SW 1271 (cell line): ENCODE data around the gene EIF4ENIF1.
"Not testable (repeated sequence)": the region's sequence is repeated elsewhere in the genome, so short reads cannot be mapped to it uniquely, and the experiment has no call there.

ENCODE experiments used
- DNase-seq, 2 experiments: peaks; one replicate each; lab custom pipeline; 2025; lab: John Stamatoyannopoulos, UW

EIF4ENIF1 gene

GRCh38 chr22:31445642-31446041 lies 44.0 kb downstream of the EIF4ENIF1 start:
- no peak for DNase-seq

GRCh38 chr22:31443516-31443915 lies 46.1 kb downstream of the EIF4ENIF1 start:
- DNase-seq: no peak

GRCh38 chr22:31442768-31443489 lies 46.7 kb downstream of the EIF4ENIF1 start:
- no peak for DNase-seq

- DNase-seq: no peak
Observed at GRCh38 chr22:31441652-31442051, 48.0 kb downstream of the EIF4ENIF1 start.

- no peak for DNase-seq
Observed at GRCh38 chr22:31440681-31441080, 49.0 kb downstream of the EIF4ENIF1 start.

GRCh38 chr22:31439808-31440207 lies 49.8 kb downstream of the EIF4ENIF1 start:
- no peak for DNase-seq

GRCh38 chr22:31436132-31436531 lies 53.5 kb downstream of the EIF4ENIF1 start:
- no peak for DNase-seq

- no peak for DNase-seq
Observed at GRCh38 chr22:31431950-31432349, 57.7 kb downstream of the EIF4ENIF1 start.

- DNase-seq: no peak
Observed at GRCh38 chr22:31425331-31426050, 64.2 kb downstream of the EIF4ENIF1 start.

GRCh38 chr22:31402350-31402749 lies 87.3 kb downstream of the EIF4ENIF1 start:
- not testable (repeated sequence) for DNase-seq

- DNase-seq: no peak
Observed at GRCh38 chr22:31400023-31400397, 89.6 kb downstream of the EIF4ENIF1 start.

GRCh38 chr22:31399211-31400022 lies 90.2 kb downstream of the EIF4ENIF1 start, which contains the start of gene DRG1:
TSS of gene DRG1 (plus strand) at chr22:31399604. CDS start at chr22:31399684, 80 bp downstream.
- DNase-seq: peak; percentile 78 to 87

GRCh38 chr22:31398231-31398630 lies 91.4 kb downstream of the EIF4ENIF1 start:
- no peak for DNase-seq

- no peak for DNase-seq
Observed at GRCh38 chr22:31394326-31394725, 95.3 kb downstream of the EIF4ENIF1 start.

- DNase-seq: no peak
Observed at GRCh38 chr22:31393893-31394292, 95.7 kb downstream of the EIF4ENIF1 start.
